Fibroblast of lung (primary cell): Measurements from ENCODE around the gene TNFSF13.

Experiments
- CTCF ChIP-seq, 2 donors: IDR thresholded peaks in 1 of 2; conservative IDR thresholded peaks in 1 of 2; 1 replicate in 1 of 2; 2 replicates in 1 of 2; pipeline ENCODE4 v1.5.1; 2011 to 2012; ENCODE audit warnings: low read length in 2 of 2, control low read depth in 1 of 2, inconsistent platforms in 1 of 2, low read depth in 1 of 2, mild to moderate bottlenecking in 1 of 2
- EZH2 ChIP-seq: IDR thresholded peaks from 2 replicates; pipeline ENCODE4 v1.5.1; 2012; ENCODE audit warnings: low read length, control low read depth, mild to moderate bottlenecking; ENCODE audit errors: missing control alignments

GRCh38 chr17:7548585-7549400 is 9.8 kb upstream of the TNFSF13 start, which contains the start of gene TNFSF12:
- peak; percentile 14 for TF ChIP-seq CTCF (conservative IDR thresholded peaks at IDR 0.05 in 1 of 2, IDR thresholded peaks at IDR 0.05 in 1 of 2; ENCODE audit: low read depth in 1 of 2, low read length in 2 of 2)
- no peak for TF ChIP-seq EZH2
